Spinal cord (tissue), 10 donors: ENCODE data around the gene CHERP. TPM values are rescaled to one million over a fixed set of nuclear protein-coding genes. Genes with fewer than 3 reads are reported as not detected.

Experiments
- DNase-seq, 6 donors: peaks; one replicate each; pipeline versions ENCODE4 v3.0.0 to v3.0.0-alpha.2; 2013 to 2015; ENCODE audit warnings: low spot score in 6 of 6, low read depth in 4 of 6
- H3K27ac ChIP-seq: one replicate; pipeline ENCODE4 v1.5.1; 2013; ENCODE audit warnings: low read depth, low read length, control low read depth
- H3K27me3 ChIP-seq: one replicate; pipeline ENCODE4 v1.6.1; 2013; ENCODE audit warnings: low read length; ENCODE audit not compliant: control insufficient read depth, insufficient read depth
- H3K36me3 ChIP-seq: one replicate; pipeline ENCODE4 v1.6.1; 2013; ENCODE audit warnings: low read length; ENCODE audit not compliant: control insufficient read depth, insufficient read depth
- H3K4me1 ChIP-seq: one replicate; pipeline ENCODE4 v1.6.1; 2013; ENCODE audit warnings: low read length; ENCODE audit not compliant: control insufficient read depth, insufficient read depth
- H3K4me3 ChIP-seq: one replicate; pipeline ENCODE4 v1.5.1; 2013; ENCODE audit warnings: low read depth, low read length, control low read depth
- H3K9me3 ChIP-seq: one replicate; pipeline ENCODE4 v1.6.1; 2013; ENCODE audit warnings: low read length; ENCODE audit not compliant: control insufficient read depth, insufficient read depth
- WGBS: methylation state at CpG from one replicate; pipeline ENCODE4 v1.1.5; 2013; ENCODE audit warnings: missing lambda C conversion rate; ENCODE audit not compliant: insufficient coverage; 5-methylcytosine and 5-hydroxymethylcytosine counted together
- polyA plus RNA-seq, 2 donors: library from polyadenylated mRNA; unstranded; fragments of 120-200 nt; gene quantifications; one replicate each; pipeline ENCODE4 v1.2.1, GENCODE V29; 2013; ENCODE audit not compliant: insufficient read length in 2 of 2
- total RNA-seq, 2 donors: library from RNA; depleted of rRNA in 1 of 2; stranded (reverse); fragments of 120-200 nt in 1 of 2; fragments of >200 nt in 1 of 2; gene quantifications; one replicate each; pipeline versions ENCODE4 v1.2.3 to v1.2.4, GENCODE V29; 2013 to 2014
- donor health status: healthy.

CHERP gene
- total and polyA plus RNA-seq, 4 donors = 6.2 to 58.3 (median 33.6) TPM

DNA sequence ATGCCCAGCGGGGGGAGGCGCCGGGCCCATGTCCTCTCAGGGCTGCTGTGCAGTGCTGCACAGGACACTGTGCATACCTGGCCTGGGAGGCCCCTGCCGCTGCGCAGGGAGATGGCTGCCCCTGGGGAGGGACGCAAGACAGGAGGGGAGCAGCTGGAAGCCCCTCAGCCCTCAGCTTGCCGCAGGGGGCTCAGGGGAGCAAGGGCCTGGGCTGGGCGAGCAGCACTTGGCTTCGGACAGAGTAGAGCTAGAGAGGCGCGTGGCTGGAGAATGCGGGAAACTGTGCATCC, 10.9 kb downstream of the CHERP start:
- Histone ChIP-seq H3K27me3 (no peaks in the 10 kb centered on the region), H3K4me3 (no peak overlapping the region), H3K27ac (no peak overlapping the region), H3K36me3 (peaks cover 100% of the 10 kb centered on the region), H3K9me3 (no peaks in the 10 kb centered on the region), H3K4me1 (no peaks in the 10 kb centered on the region)
- whole genome bisulfite sequencing = 96% methylated on average over 11 of the region's 12 CpGs
- DNase-seq = no peak

- no peak overlapping the region for H3K27ac ChIP-seq
- H3K4me3 ChIP-seq = no peak overlapping the region
- no peaks in the 10 kb centered on the region for H3K27me3 ChIP-seq
- no peaks in the 10 kb centered on the region for H3K9me3 ChIP-seq
- 97% methylated on average over 30 of the region's 43 CpGs for WGBS
- H3K36me3 ChIP-seq = peaks cover 100% of the 10 kb centered on the region
- no peaks in the 10 kb centered on the region for H3K4me1 ChIP-seq
- no peak for DNase-seq
These were observed 11.5 kb downstream of the CHERP start for GRCh38 chr19:16530540-16531379.

DNA sequence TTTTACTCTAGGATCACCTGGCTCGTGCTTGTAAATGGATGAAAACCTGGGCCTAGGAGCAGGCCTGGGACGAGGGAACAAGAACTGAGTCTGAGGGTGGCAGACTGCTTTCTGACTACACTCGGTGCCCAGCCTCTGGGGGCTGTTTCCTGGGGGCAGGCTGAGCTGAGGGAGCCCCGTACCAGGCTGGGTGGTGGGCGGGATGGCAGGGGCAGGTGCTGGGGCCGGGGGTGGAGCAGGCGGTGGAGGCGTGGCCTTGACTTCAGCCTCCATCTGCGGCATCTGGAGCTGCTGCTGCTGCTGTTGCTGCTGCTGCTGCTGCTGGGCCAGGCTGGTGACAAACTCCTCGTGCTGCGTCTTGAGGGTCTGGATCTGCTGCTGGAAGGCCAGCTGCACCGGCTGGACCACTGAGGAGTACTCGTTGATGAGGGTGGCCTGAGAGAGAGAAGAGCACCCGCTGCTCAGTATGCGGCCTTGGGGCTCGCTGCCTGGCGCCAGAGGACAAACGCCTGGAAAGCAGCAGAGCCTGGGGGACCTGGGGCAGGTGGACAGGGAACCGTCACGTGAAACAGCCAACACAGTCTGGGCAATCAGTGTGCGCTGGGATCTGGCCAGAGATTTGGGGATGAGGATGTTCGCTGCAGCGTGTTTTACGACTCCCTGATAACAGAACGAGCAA, 12.6 kb downstream of the CHERP start:
- H3K4me1 ChIP-seq = no peaks in the 10 kb centered on the region
- DNase-seq = no peak
- H3K27me3 ChIP-seq = no peaks in the 10 kb centered on the region
- 92% methylated on average over 25 of the region's 25 CpGs for WGBS
- no peaks in the 10 kb centered on the region for H3K9me3 ChIP-seq
- no peak overlapping the region for H3K27ac ChIP-seq
- H3K36me3 ChIP-seq = peaks cover 100% of the 10 kb centered on the region
- no peak overlapping the region for H3K4me3 ChIP-seq

DNA sequence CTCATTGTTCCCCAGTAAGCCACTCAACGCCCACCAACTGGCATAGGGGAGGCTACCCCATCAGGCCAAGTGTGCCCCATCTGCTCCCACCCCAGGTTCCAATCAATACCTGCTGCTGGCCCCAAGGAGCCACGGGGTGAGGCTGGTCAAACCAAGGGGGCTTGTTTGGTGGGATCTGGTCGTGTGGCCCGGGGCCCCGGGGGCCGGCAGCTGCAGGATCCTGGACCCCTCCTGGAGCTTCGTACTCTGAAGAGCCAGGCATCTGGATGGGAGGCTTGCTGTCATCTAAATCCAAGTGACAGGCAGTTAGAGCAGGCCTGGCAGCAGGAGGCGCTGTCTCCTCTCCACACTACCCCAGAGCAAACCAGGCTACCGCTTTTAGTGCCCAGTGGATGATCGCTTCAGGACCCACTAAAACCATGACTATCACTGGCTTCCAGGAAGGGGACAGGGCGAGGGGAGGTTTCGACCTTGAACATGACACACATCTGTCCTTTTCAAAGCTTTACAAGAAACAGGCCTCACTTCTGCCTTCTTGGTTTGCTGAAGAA, 14.2 kb downstream of the CHERP start:
- H3K4me3 ChIP-seq = no peak overlapping the region
- H3K4me1 ChIP-seq = no peaks in the 10 kb centered on the region
- DNase-seq = no peak
- H3K36me3 ChIP-seq = peaks cover 100% of the 10 kb centered on the region
- H3K27ac ChIP-seq = no peak overlapping the region
- WGBS = 81% methylated on average over 8 of the region's 12 CpGs
- H3K9me3 ChIP-seq = no peaks in the 10 kb centered on the region
- H3K27me3 ChIP-seq = no peaks in the 10 kb centered on the region

DNA sequence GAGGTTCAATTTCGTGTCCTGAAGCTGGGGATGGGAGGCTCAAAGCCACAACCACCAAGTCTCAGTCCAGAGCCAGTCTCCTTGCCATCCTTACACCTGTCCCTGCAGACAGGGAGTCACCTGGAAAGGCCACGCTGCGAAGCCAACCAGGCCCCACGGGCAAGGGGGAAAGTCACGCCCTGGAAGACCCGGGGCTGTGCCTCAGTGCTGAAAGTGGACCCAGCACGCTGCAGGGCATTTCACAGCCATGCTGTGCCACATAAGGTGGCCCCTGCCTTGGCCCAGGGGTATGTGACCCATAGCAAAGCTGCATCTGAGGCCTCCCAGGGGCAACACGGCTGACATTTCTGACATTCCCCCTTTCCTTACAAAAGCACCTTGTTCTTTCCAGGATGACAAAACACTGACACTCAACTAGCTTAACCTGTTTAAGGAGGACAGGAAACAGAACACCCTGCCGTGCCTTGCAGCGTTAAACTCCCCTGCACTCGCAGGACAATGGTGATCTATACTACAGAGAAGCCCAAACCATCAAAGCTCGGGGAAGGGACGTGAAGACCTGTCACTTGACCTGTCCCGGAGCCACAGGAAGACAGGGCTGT, 14.8 kb downstream of the CHERP start:
- 86% methylated on average over 12 of the region's 14 CpGs for WGBS
- Histone ChIP-seq H3K36me3 (peaks cover 100% of the 10 kb centered on the region), H3K27me3 (no peaks in the 10 kb centered on the region), H3K4me1 (no peaks in the 10 kb centered on the region), H3K4me3 (no peak overlapping the region), H3K27ac (no peak overlapping the region), H3K9me3 (no peaks in the 10 kb centered on the region)
- DNase-seq = no peak

GRCh38 chr19:16525751-16526481, 16.3 kb downstream of the CHERP start:
- H3K36me3 ChIP-seq = peaks cover 99% of the 10 kb centered on the region
- H3K27me3 ChIP-seq = no peaks in the 10 kb centered on the region
- H3K4me1 ChIP-seq = no peaks in the 10 kb centered on the region
- no peak overlapping the region for H3K4me3 ChIP-seq
- 95% methylated on average over 27 of the region's 29 CpGs for WGBS
- H3K9me3 ChIP-seq = no peaks in the 10 kb centered on the region
- DNase-seq = no peak
- H3K27ac ChIP-seq = no peak overlapping the region

DNA sequence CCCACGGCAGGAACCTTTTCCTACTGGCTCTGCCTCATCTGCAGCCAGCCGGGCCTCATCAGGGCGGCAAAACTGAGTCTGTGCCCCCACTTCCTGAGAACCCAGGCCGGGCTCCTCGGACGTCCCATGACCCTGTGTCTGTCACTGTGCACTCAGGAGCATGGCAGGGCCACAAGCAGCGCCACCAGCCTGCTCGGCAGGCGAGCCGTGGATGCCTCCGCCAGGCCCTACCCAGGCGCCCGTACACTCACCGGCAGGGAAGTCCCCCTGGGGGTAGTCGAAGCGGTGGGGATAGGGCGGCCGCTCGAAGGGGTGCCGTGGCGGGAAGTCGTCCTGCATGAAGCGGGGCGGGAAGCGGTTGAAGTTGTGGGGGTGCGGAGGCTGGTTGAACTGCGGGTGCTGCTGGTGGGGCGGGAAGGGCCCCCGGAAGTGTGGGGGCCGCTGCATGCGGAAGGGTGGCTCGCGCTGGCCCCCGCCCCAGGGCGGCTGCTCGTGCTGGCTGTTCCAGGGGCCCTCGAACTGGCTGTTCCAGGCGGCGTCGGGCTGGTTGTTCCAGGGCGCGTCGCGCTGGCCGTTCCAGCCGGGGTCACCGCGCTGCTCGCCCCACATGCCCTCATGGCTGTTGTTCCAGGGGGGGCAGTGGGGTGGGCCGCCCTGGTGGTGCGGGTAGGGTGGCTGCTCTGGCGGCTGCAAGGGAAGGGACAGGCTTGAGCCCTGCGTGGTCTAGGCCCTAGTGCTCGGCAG, 17.1 kb downstream of the CHERP start:
- WGBS = 98% methylated on average over 54 of the region's 54 CpGs
- H3K9me3 ChIP-seq = no peaks in the 10 kb centered on the region
- no peak overlapping the region for H3K27ac ChIP-seq
- no peaks in the 10 kb centered on the region for H3K4me1 ChIP-seq
- no peaks in the 10 kb centered on the region for H3K27me3 ChIP-seq
- no peak overlapping the region for H3K4me3 ChIP-seq
- H3K36me3 ChIP-seq = peaks cover 99% of the 10 kb centered on the region
- no peak for DNase-seq

- DNase-seq = no peak
- Histone ChIP-seq H3K9me3 (no peaks in the 10 kb centered on the region), H3K4me3 (no peak overlapping the region), H3K27me3 (no peaks in the 10 kb centered on the region), H3K36me3 (peaks cover 99% of the 10 kb centered on the region), H3K27ac (no peak overlapping the region), H3K4me1 (no peaks in the 10 kb centered on the region)
- WGBS = 96% methylated on average over 22 of the region's 25 CpGs
These were observed 19.5 kb downstream of the CHERP start for GRCh38 chr19:16522559-16523377.
